Kidney epithelial cell (primary cell): ENCODE measurements around the gene CELA2B. TPM values are rescaled to one million over a fixed set of nuclear protein-coding genes. Genes with fewer than 3 reads are reported as not detected.

Experiments
- DNase-seq: peaks from one replicate; pipeline ENCODE4 v3.0.0-alpha.2; 2010; ENCODE audit warnings: low read depth
- H3K27me3 ChIP-seq: 2 replicates; pipeline ENCODE4 v1.6.0; 2011; ENCODE audit warnings: low read length; ENCODE audit not compliant: control insufficient read depth, insufficient read depth
- H3K36me3 ChIP-seq: 2 replicates; pipeline ENCODE4 v1.5.1; 2011; ENCODE audit warnings: low read length; ENCODE audit not compliant: control insufficient read depth, insufficient read depth
- H3K4me3 ChIP-seq: 2 replicates; pipeline ENCODE4 v1.5.1; 2011; ENCODE audit warnings: low read depth, mild to moderate bottlenecking, control low read depth, low read length
- CTCF ChIP-seq: IDR thresholded peaks from 2 replicates; pipeline ENCODE4 v1.5.1; 2011; ENCODE audit warnings: mild to moderate bottlenecking, moderate library complexity, low read length, control low read depth, inconsistent platforms; ENCODE audit not compliant: insufficient read depth, poor library complexity, severe bottlenecking
- total RNA-seq: library from RNA; depleted of rRNA; stranded (reverse); fragments of >200 nt; gene quantifications from 2 replicates; pipeline ENCODE4 v1.2.3, GENCODE V29; 2015

Gene CELA2B
- total RNA-seq, 1 donor from 2014 or later: not detected

GRCh38 chr1:15436881-15437442 lies 38.9 kb upstream of the CELA2B start:
- DNase-seq: no peak
- peaks cover under 1% of the 10 kb centered on the region for H3K27me3 ChIP-seq
- no peak for TF ChIP-seq CTCF
- H3K4me3 ChIP-seq: no peak overlapping the region
- H3K36me3 ChIP-seq: no peaks in the 10 kb centered on the region

- H3K36me3 ChIP-seq: no peaks in the 10 kb centered on the region
- no peak for TF ChIP-seq CTCF
- DNase-seq: no peak
- H3K4me3 ChIP-seq: no peak overlapping the region
- H3K27me3 ChIP-seq: peaks cover 3% of the 10 kb centered on the region
Measured at GRCh38 chr1:15439325-15439724, 36.6 kb upstream of the CELA2B start.

- no peak overlapping the region for H3K4me3 ChIP-seq
- H3K36me3 ChIP-seq: no peaks in the 10 kb centered on the region
- peaks cover 6% of the 10 kb centered on the region for H3K27me3 ChIP-seq
- no peak for TF ChIP-seq CTCF
- DNase-seq: no peak
Measured at GRCh38 chr1:15440357-15440756, 35.5 kb upstream of the CELA2B start.

- Histone ChIP-seq H3K36me3 (no peaks in the 10 kb centered on the region), H3K27me3 (peaks cover 6% of the 10 kb centered on the region), H3K4me3 (no peak overlapping the region)
- no peak for TF ChIP-seq CTCF
- DNase-seq: no peak
Measured at GRCh38 chr1:15441247-15441646, 34.7 kb upstream of the CELA2B start.

GRCh38 chr1:15442119-15442518 lies 33.8 kb upstream of the CELA2B start:
- no peak for DNase-seq
- Histone ChIP-seq H3K27me3 (peaks cover 6% of the 10 kb centered on the region), H3K36me3 (no peaks in the 10 kb centered on the region), H3K4me3 (no peak overlapping the region)
- TF ChIP-seq CTCF: no peak

GRCh38 chr1:15442759-15443158 lies 33.1 kb upstream of the CELA2B start:
- no peak for DNase-seq
- no peak for TF ChIP-seq CTCF
- H3K27me3 ChIP-seq: peaks cover 6% of the 10 kb centered on the region
- H3K4me3 ChIP-seq: no peak overlapping the region
- H3K36me3 ChIP-seq: no peaks in the 10 kb centered on the region
